B cell (primary cell): ENCODE results near the gene ADAMTS10. TPM values are rescaled to one million over a fixed set of nuclear protein-coding genes. Genes with fewer than 3 reads are reported as not detected.

Experiments used
- ATAC-seq: fragments of 200-7000 bp; cut with Tn5 transposase; one replicate; pipeline ENCODE4 v1.10.0; 2021; ENCODE audit warnings: low read depth, mild to moderate bottlenecking, moderate number of reproducible peaks, moderate library complexity
- CTCF ChIA-PET: fragments of 350-600 bp; sonication (Branson Sonifier 250); formaldehyde crosslinking; loops from one replicate; lab custom pipeline; 2021; ENCODE audit warnings: antibody characterized with exemption, inconsistent platforms; lab: Charles Lee
- POLR2A ChIA-PET: fragments of 350-600 bp; sonication (Branson Sonifier 250); formaldehyde crosslinking; loops from one replicate; lab custom pipeline; 2021; ENCODE audit warnings: antibody characterized with exemption; lab: Charles Lee
- DNase-seq: peaks from one replicate; pipeline ENCODE4 v3.0.0; 2013
- H2AFZ ChIP-seq: 2 replicates; pipeline ENCODE4 v1.6.1; 2012; ENCODE audit warnings: mild to moderate bottlenecking, low read depth, low read length; ENCODE audit not compliant: insufficient read depth, poor library complexity, severe bottlenecking
- H3K27ac ChIP-seq, 2 donors: 1 replicate in 1 of 2; 2 replicates in 1 of 2; pipeline ENCODE4 v1.5.1; 2012 to 2013; ENCODE audit warnings: low read length in 2 of 2, mild to moderate bottlenecking in 2 of 2, moderate library complexity in 1 of 2
- H3K27me3 ChIP-seq, 4 experiments: fragments of 200-600 bp in 1 of 4; sonication (generic) in 1 of 4; replicated peaks in 1 of 4; 1 replicate in 2 of 4; 2 replicates in 2 of 4; pipeline versions ENCODE4 v1.6.1 to v1.7.0; 2013 to 2016; ENCODE audit warnings: low read length in 3 of 4, mild to moderate bottlenecking in 2 of 4, mixed read lengths in 1 of 4, moderate library complexity in 1 of 4; ENCODE audit not compliant: insufficient read depth in 4 of 4, control insufficient read depth in 3 of 4; ENCODE audit errors: control extremely low read depth in 1 of 4
- H3K36me3 ChIP-seq, 2 experiments: replicated peaks in 1 of 2; 1 replicate in 1 of 2; 2 replicates in 1 of 2; pipeline versions ENCODE4 v1.6.1 to v1.7.1; 2013; ENCODE audit warnings: low read length in 1 of 2; ENCODE audit not compliant: insufficient read depth in 2 of 2, control insufficient read depth in 1 of 2; ENCODE audit errors: control extremely low read depth in 1 of 2, extremely low read depth in 1 of 2
- H3K4me1 ChIP-seq, 2 donors: fragments of 200-600 bp in 1 of 2; sonication (generic) in 1 of 2; 1 replicate in 1 of 2; 2 replicates in 1 of 2; pipeline versions ENCODE4 v1.5.1 to v1.6.1; 2013 to 2017; ENCODE audit warnings: low read length in 2 of 2; ENCODE audit not compliant: control insufficient read depth in 2 of 2, insufficient read depth in 2 of 2
- H3K4me2 ChIP-seq: replicated peaks from 2 replicates; pipeline ENCODE3; 2012; ENCODE audit warnings: mild to moderate bottlenecking, low read depth, low read length; ENCODE audit not compliant: poor library complexity, severe bottlenecking
- H3K4me3 ChIP-seq, 5 experiments: fragments of 200-600 bp in 1 of 5; sonication (generic) in 1 of 5; 1 replicate in 3 of 5; 2 replicates in 2 of 5; pipeline versions ENCODE4 v1.5.1 to v1.7.0; 2011 to 2016; ENCODE audit warnings: low read length in 4 of 5, mild to moderate bottlenecking in 4 of 5, low read depth in 2 of 5, control low read depth in 1 of 5, moderate library complexity in 1 of 5; ENCODE audit not compliant: insufficient read depth in 1 of 5; ENCODE audit errors: control extremely low read depth in 1 of 5, extremely low read depth in 1 of 5
- H3K79me2 ChIP-seq: fragments of 200-600 bp; sonication (generic); one replicate; pipeline ENCODE4 v1.6.0; 2016; ENCODE audit warnings: low read length; ENCODE audit not compliant: control insufficient read depth, insufficient read depth
- H3K9ac ChIP-seq: fragments of 200-600 bp; sonication (generic); 2 replicates; pipeline ENCODE4 v1.6.1; 2017; ENCODE audit warnings: mild to moderate bottlenecking, low read length, moderate library complexity
- H3K9me3 ChIP-seq, 3 donors: one replicate each; pipeline versions ENCODE4 v1.6.1 to v1.7.1; 2013; ENCODE audit warnings: low read length in 2 of 3; ENCODE audit not compliant: control insufficient read depth in 2 of 3, insufficient read depth in 1 of 3; ENCODE audit errors: control extremely low read depth in 1 of 3
- H4K20me1 ChIP-seq: 2 replicates; pipeline ENCODE4 v1.6.0; 2012; ENCODE audit warnings: mild to moderate bottlenecking, low read length; ENCODE audit not compliant: insufficient read depth, control insufficient read depth, poor library complexity, severe bottlenecking
- H3K27ac Mint-ChIP-seq: one replicate; pipeline ENCODE4 v1.8.0; 2021; ENCODE audit warnings: mixed read lengths
- H3K27me3 Mint-ChIP-seq: one replicate; pipeline ENCODE4 v1.8.0; 2021; ENCODE audit warnings: mixed read lengths
- H3K4me1 Mint-ChIP-seq: one replicate; pipeline ENCODE4 v1.8.0; 2021; ENCODE audit warnings: mixed read lengths
- H3K4me3 Mint-ChIP-seq: one replicate; pipeline ENCODE4 v1.8.0; 2021; ENCODE audit warnings: mixed read lengths
- H3K9me3 Mint-ChIP-seq: one replicate; pipeline ENCODE4 v1.8.0; 2022; ENCODE audit warnings: mixed read lengths; ENCODE audit not compliant: insufficient read depth
- EZH2 ChIP-seq: IDR thresholded peaks from 2 replicates; pipeline ENCODE4 v1.6.1; 2012; ENCODE audit warnings: borderline replicate concordance, low read depth, mild to moderate bottlenecking, moderate library complexity, low read length; ENCODE audit not compliant: insufficient read depth, poor library complexity, severe bottlenecking
- WGBS: methylation state at CpG from one replicate; pipeline ENCODE4 v1.1.5; 2013; ENCODE audit warnings: missing lambda C conversion rate; ENCODE audit not compliant: insufficient coverage; 5-methylcytosine and 5-hydroxymethylcytosine counted together
- intact Hi-C: fragments of 100-400 bp; cut with micrococcal nuclease; formaldehyde crosslinking; loops from one replicate; pipeline ENCODE4 v1.10.0; 2022
- polyA plus RNA-seq: library from polyadenylated mRNA; depleted of rRNA; stranded (reverse); fragments of >200 nt; gene quantifications from 2 replicates; pipeline ENCODE4 v1.2.3, GENCODE V29; 2012
- total RNA-seq, 2 donors: library from RNA; stranded (reverse); fragments of 120-200 nt in 1 of 2; gene quantifications; 1 replicate in 1 of 2; 2 replicates in 1 of 2; pipeline versions ENCODE4 v1.2.3 to v1.2.4, GENCODE V29; 2013 to 2022
- TF ChIP-seq, protein P1 (sequence below): fragments of 200-600 bp; IDR thresholded peaks from one replicate; pipeline ENCODE4 v1.8.0; 2022; ENCODE audit warnings: antibody characterized with exemption, mild to moderate bottlenecking

ADAMTS10 gene
- total and polyA plus RNA-seq, 2 donors (not counting 1 experiment from before 2014, with no cell fraction given) = 0.59 to 1.8 TPM

DNA sequence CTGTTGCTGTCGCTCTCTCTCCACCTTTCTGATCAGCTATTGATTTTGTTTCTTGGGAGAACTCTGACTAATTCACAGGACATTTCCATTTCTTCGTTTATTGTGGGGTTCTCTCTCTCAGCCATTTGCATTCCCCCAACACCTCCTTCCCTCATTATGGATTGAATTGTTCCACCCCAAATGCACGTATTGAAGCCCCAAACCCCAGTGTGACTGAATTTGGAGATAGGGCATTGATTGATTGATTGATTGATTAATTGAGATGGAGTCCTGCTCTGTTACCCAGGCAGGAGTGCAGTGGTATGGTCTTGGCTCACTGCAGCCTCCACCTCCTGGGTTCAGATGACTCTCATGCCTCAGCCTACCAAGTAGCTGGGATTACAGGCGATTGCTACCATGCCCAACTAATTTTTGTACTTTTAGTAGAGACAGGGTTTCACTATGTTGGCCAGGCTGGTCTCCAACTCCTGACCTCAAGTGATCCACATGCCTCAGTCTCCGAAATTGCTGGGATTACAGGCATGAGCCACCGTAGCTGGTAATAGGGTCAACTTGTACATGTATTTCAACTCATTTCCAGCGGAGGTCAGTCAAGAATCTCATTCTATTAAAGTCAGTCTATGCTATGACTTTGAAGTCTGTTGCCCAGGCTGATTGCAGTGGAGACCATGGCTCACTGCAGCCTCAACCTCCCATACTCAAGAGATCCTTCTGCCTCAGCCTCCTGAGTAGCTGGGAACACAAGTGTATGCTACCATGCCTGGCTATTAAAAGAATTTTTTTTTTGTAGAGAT, 33.5 kb upstream of the ADAMTS10 start:
- Histone ChIP-seq H2AFZ (no peak overlapping the region), H3K4me1 (no peaks in the 10 kb centered on the region), H3K36me3 (no peaks in the 10 kb centered on the region), H3K27me3 (peaks cover 0 to 9% (median 0%) of the 10 kb centered on the region in 4 experiments), H3K27ac (no peak overlapping the region), H4K20me1 (no peaks in the 10 kb centered on the region), H3K79me2 (no peaks in the 10 kb centered on the region), H3K9ac (no peak overlapping the region), H3K4me3 (no peak overlapping the region), H3K4me2 (no peak overlapping the region), H3K9me3 (peaks cover 0 to 16% (median 4%) of the 10 kb centered on the region in 3 donors)
- H3K27me3 Mint-ChIP-seq = peaks cover 30% of the 10 kb centered on the region
- H3K27ac Mint-ChIP-seq = no peak overlapping the region
- TF ChIP-seq, protein P1, sequence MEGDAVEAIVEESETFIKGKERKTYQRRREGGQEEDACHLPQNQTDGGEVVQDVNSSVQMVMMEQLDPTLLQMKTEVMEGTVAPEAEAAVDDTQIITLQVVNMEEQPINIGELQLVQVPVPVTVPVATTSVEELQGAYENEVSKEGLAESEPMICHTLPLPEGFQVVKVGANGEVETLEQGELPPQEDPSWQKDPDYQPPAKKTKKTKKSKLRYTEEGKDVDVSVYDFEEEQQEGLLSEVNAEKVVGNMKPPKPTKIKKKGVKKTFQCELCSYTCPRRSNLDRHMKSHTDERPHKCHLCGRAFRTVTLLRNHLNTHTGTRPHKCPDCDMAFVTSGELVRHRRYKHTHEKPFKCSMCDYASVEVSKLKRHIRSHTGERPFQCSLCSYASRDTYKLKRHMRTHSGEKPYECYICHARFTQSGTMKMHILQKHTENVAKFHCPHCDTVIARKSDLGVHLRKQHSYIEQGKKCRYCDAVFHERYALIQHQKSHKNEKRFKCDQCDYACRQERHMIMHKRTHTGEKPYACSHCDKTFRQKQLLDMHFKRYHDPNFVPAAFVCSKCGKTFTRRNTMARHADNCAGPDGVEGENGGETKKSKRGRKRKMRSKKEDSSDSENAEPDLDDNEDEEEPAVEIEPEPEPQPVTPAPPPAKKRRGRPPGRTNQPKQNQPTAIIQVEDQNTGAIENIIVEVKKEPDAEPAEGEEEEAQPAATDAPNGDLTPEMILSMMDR = no peak
- TF ChIP-seq EZH2 = no peak
- POLR2A ChIA-PET = no interaction called here
- H3K9me3 Mint-ChIP-seq = no peaks in the 10 kb centered on the region
- intact Hi-C loops = loop anchor here (2.0 kb wide), 1 partner anchor 289 kb away; no protein-coding TSS in a partner anchor
- H3K4me3 Mint-ChIP-seq = no peak overlapping the region
- WGBS = 82% methylated on average over 5 of the region's 7 CpGs
- DNase-seq (no peak), ATAC-seq (no peak)
- H3K4me1 Mint-ChIP-seq = no peaks in the 10 kb centered on the region
- CTCF ChIA-PET = interaction anchor here (3.5 kb wide), 1 partner anchor 11 kb away, joined by 19 read pairs; no protein-coding TSS in a partner anchor

DNA sequence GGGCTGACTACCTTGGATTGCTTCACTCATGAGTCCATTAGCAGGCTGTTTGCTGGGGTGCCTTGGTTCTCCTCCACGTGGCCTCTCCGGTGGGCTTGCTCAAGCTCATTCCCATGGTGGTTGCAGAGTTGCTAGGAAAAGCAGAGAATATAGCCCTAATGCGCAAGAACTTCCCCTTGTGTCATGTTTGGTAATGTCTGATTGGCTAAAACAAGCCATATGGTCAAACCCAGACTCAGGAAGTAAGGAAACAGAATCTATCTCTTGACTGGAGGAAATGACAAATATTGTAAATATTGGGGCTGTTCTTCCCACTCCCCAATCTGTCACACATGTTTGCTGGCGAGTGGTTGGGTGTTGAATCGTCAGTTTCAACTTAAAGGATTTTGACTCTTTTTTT, 32.0 kb upstream of the ADAMTS10 start:
- Histone ChIP-seq H3K27ac (no peak overlapping the region), H3K79me2 (no peaks in the 10 kb centered on the region), H3K9me3 (peaks cover 0 to 16% (median 4%) of the 10 kb centered on the region in 3 donors), H3K9ac (no peak overlapping the region), H3K4me1 (no peaks in the 10 kb centered on the region), H3K36me3 (no peaks in the 10 kb centered on the region), H3K4me2 (no peak overlapping the region), H2AFZ (no peak overlapping the region), H3K4me3 (no peak overlapping the region), H3K27me3 (peaks cover 0 to 14% (median 0%) of the 10 kb centered on the region in 4 experiments), H4K20me1 (no peaks in the 10 kb centered on the region)
- CTCF ChIA-PET = interaction anchor here (0.9 to 1.9 kb wide), 5 partner anchors 48 to 293 kb away, joined by 3 to 19 read pairs (median 4); no protein-coding TSS in a partner anchor
- ATAC-seq = no peak
- POLR2A ChIA-PET = no interaction called here
- Mint-ChIP-seq H3K27me3 (peaks cover 32% of the 10 kb centered on the region), H3K9me3 (no peaks in the 10 kb centered on the region), H3K27ac (no peak overlapping the region), H3K4me3 (no peak overlapping the region), H3K4me1 (no peaks in the 10 kb centered on the region)
- intact Hi-C loops = loop anchor here (2.0 kb wide), 1 partner anchor 288 kb away; no protein-coding TSS in a partner anchor
- no peak for TF ChIP-seq EZH2
- TF ChIP-seq, protein P1 = no peak
- DNase-seq = no peak
- 60% methylated on average over 1 of the region's 5 CpGs for WGBS
